HK-2 (cell line): ENCODE measurements around the gene SMURF1.

ENCODE experiments used
- DNase-seq: peaks from one replicate; pipeline ENCODE4 v3.0.0-alpha.2; 2018; ENCODE audit not compliant: unreplicated experiment

Gene SMURF1

GRCh38 chr7:99029466-99030435, 114.2 kb downstream of the SMURF1 start:
- DNase-seq = no peak

DNA sequence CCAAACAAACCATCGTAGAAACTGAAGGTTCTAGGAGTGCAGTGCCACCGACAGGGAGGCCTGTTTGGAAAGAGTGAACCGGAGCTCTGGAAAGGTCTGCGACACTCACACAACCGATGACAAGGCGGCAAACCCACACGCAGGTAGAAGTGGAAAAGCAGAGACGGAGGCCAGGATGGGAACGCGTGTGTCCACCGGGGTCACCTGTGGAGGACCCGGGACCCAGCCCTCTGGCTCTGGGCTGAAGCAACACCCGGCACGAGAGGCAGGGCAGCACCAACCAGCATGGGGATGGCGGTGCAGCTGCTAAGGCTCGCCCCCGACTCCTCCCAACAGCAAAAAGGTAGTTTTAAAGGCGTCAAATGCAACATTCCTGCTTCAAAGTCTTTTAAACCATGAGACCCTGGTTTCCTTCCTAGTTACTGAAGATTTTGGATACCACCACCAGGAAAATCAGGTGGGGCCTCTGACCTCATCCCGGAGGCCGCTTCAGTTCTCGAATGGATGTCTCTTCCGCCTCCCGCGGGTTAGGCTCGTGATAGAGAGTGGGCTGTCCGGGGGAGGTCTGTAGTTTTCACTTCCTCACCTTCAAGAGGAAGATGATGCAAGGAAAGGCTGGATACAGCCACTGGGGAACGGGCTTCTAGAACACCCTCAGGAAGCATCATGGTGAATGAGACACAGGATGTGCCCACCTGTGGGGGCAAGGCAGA, 115.5 kb downstream of the SMURF1 start:
- DNase-seq = no peak

- no peak for DNase-seq
Measured at GRCh38 chr7:99027841-99028240, 116.1 kb downstream of the SMURF1 start.

- no peak for DNase-seq
Measured at GRCh38 chr7:99027241-99027640, 116.7 kb downstream of the SMURF1 start.

GRCh38 chr7:99024066-99024465, 119.8 kb downstream of the SMURF1 start:
- DNase-seq = no peak

DNA sequence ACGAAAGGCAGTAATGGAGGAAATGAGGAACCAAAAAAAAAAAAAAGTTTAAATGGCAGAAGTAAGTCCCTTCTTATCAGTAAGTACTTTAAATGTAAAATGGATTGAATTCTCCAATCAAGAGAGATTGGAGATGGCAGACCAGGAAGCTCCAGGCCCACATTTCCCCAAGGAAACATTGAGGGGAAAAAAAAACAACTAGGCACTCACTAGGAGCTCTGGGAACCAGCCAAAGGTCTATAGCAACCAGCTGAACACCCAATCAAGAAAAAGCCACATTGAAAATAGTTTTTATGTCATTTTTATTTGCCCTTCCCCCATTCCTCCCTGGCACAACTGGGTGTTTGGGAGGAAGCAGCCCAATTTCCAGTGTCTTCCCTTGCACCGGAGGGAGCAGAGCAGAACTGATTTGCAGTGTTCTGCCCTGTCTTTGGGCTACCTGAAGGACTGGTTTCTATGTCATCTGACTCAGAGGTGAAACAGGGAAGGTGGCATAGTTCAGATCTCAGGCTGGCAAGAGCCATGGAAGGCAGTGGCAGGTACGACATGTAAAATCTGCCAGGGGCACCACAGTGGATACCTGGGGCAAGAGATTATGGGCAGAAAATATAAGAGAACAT, 121.9 kb downstream of the SMURF1 start:
- no peak for DNase-seq

GRCh38 chr7:99020413-99020715, 123.5 kb downstream of the SMURF1 start:
- no peak for DNase-seq

GRCh38 chr7:99019523-99020412, 124.1 kb downstream of the SMURF1 start:
- no peak for DNase-seq

DNA sequence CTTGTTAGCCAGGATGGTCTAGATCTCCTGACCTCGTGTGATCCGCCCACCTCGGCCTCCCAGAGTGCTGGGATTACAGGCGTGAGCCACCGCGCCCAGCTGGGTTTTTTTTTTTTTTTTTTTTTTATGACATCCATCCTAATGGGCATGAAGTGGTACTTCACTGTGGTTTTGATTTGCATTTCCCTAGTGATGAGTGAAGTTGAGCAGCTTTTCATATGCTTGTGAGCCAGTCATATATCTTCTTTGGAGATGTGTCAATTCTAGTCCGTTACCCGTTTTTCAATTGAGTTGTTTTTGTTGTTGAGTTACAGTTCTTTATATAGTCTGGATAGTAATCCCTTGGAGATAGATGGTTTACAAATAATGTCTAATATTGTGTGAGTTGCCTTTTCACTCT, 127.7 kb downstream of the SMURF1 start:
- DNase-seq = no peak

- DNase-seq = no peak
Measured at GRCh38 chr7:99014113-99014985, 129.6 kb downstream of the SMURF1 start.

DNA sequence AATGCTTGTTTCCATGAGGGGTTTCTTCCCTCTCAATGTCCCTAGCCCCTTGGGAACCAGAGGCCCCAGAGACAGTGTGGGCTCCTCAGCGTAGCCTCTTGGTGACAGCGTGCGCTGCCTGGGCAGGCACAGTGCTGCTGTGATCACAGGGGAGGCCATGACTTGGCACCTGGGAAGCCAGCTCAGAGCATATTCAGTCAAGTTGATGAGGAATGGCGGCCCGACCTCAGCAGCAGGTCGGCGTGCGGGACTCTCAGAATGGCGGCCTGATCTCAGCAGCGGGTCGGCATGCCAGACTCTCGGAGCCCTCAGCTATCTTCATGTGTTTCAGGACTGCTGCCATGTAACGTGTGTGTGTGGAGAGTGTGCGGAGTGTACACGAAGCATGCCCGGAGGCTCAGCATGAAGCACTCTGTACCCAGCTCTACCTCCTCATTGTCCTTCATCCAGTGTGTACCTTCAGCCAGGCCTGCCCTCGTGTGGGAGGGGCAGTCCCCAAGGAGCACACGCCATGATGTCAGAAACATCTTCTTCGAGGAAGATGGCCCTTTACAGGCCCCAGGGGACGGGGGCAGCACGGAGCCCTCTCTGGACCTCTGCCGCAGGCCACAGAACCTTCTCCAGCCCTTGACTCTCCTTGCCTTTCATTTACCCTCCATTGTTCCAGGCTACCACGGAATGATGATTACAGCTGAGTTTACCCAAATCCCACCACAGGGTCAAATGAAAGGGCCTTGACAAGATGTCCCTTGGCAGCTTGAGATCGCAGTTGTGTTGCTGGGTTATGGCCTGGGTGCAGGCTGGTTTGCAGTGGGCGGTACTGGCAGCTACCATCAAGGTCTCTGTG, 130.4 kb downstream of the SMURF1 start:
- no peak for DNase-seq

DNA sequence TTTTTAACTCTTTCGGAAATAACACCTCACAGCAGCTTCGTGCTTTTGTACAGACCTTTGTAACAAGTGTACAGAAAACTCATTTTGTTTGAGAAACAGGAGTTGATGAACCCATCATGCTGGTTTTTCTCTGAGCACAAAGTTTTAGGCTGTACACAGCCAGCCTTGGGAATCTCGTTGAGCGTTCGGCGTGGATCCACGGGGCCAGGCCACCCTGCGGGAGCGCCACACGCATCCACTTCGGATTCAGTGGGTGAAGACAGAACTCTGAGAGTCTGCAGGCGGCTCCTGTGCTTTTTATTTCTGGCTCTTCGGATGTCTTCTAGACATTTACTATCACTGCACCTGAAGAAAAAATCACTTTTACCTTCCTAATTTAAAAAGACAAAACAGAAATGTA, 131.2 kb downstream of the SMURF1 start:
- DNase-seq = no peak

GRCh38 chr7:99011706-99012404, 132.1 kb downstream of the SMURF1 start:
- DNase-seq = no peak

DNA sequence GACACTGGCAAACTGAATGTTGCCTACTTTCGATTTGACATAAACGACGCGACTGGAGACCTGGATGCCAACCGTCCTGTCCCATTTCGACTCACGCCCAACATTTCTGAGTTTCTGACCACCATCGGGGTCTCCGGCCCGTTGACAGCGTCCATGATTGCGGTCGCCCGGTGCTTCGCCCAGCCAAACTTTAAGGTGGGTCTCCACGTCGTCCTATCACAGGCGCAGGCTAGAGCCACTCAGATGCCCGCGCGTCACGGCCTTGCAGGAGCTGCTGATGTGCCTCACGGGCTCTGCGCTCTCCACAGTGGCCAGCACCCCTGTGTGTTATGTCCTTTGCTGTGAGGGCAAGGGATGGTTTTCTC, 132.6 kb downstream of the SMURF1 start:
- no peak for DNase-seq

DNA sequence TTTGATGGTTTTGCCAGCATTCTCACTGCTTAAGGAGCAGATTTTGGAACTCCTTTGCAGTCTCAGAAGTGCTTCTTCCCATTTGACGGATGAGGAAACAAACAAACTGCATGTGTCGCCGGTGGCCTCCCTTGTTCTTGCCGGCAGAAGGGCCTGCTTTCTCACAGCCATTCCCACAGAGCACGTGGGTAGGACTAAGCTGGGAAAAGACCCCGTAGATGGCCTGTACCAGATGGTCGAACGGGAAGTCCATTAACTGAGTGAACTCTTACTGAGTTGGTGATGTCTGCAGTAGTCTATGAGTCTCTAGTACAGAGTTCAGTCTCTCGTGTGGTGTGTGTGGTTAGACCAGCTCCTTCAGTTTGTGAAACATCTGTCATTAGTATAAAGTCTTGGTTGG, 133.6 kb downstream of the SMURF1 start:
- no peak for DNase-seq

DNA sequence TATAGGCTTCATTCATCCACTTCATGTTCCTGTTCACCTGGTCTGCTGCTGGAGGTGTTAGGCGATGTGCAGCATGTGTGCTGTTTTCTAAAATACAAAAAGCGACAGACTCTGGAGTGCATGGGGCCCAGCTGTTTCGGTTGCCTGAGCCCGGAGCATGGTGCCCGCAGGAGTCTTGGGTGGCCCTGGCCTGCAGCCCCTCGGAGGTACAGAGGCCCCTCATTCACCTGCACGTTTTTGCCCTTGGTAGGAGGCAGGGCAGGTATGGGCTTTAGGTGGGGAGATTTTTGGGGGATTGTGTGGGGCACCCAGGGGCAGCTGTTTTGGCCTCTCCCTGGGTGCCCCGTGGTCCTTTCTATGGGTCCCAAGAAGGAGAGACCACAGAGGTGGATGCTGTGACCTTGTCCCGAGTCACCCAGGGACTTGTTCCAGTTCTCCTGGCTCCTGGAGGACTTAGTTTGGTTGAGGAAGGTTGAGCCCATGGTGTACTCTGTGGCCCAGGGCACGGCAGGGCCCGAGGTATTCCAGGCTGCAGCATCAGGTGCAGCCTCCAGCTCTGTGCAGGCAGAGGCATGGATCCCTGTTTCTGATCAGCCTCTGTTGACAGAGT, 134.9 kb downstream of the SMURF1 start:
- no peak for DNase-seq

- DNase-seq = no peak
Measured at GRCh38 chr7:99008181-99008631, 135.7 kb downstream of the SMURF1 start.

- peak; percentile 80 for DNase-seq
Measured at GRCh38 chr7:99006739-99007424, 137.0 kb downstream of the SMURF1 start.
